ENCODE measurements around the gene RAC2. TPM values are rescaled to one million over a fixed set of nuclear protein-coding genes. Genes with fewer than 3 reads are reported as not detected.

RAC2 gene
- total and polyA plus RNA-seq, 2 of the 8 experiments (the other 6 are each of a cell fraction or from before 2014, with no cell fraction given), result 2.3 to 4.3 TPM

GRCh38 chr22:37206118-37206840 lies 37.8 kb downstream of the RAC2 start (continued):
- TF ChIP-seq CEBPB (IDR thresholded peaks at IDR 0.05; ENCODE audit: low read depth, low read length), result no peak
- TF ChIP-seq KDM5A (IDR thresholded peaks at IDR 0.05; ENCODE audit: low read length), result no peak
